Measurements from ENCODE around the gene PDIA4.
A peak's percentile ranks its signal among the peaks of the same experiment; 100 is the strongest.
"Not testable (repeated sequence)": the region's sequence is repeated elsewhere in the genome, so short reads cannot be mapped to it uniquely, and the experiment has no call there.

Gene PDIA4

DNA sequence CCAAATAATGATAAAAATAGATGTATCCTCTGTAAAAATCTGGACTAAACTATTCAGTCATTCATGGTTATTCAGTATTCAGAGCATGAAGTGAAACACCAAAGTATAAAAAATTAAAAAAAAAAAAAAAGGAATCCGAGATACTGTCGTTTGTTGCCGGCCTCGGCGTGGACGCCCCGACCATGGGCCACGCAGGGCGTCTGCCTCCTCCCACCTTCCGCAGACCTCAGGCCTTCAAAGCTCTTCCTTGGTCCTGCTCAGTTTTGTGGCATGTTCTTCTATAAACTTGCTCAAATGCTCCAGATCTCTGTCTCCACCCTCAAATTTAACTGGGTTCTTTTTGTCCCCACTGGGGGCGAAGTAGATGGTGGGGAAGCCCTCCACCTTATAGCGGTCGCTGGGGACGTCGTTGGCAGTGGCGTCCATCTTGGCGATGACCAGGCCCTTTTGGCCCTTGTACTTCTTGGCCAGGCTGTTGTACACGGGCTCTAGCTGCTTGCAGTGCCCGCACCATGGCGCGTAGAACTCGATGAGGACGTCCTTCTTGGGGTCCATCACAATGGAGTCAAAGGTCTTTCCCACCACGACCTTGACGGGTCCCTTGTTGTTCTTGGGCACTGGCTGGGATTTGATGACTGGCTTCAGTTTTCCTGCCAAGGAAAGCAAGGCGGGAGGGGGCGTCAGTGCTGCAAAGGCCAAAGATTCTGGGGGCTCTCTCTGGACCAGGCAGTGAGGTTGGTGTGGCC lies 24.6 kb downstream of the PDIA4 start:
- no peak for DNase-seq (ENCODE audit: low read depth in 2 of 2)

DNA sequence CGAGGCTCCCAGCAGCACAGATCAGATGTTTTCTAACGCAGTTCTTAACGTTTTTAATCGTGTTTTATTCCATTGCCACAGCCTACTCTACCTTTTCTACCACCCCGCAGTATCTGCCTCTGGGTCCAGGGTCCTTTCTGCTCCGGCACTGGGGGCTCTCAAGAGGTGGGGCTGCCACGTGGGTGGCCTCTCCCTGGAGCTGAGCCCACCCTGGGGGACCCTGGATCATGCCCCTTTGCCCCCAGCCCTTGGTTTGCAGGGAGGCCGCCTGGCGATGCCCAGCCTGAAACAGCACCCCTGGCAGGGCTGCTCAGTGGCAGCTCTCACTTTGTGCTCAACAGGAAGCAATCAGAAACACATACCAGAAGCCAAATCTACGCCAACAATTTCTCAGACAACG lies 25.3 kb downstream of the PDIA4 start:
- no peak for DNase-seq (ENCODE audit: low read depth in 2 of 2)

DNA sequence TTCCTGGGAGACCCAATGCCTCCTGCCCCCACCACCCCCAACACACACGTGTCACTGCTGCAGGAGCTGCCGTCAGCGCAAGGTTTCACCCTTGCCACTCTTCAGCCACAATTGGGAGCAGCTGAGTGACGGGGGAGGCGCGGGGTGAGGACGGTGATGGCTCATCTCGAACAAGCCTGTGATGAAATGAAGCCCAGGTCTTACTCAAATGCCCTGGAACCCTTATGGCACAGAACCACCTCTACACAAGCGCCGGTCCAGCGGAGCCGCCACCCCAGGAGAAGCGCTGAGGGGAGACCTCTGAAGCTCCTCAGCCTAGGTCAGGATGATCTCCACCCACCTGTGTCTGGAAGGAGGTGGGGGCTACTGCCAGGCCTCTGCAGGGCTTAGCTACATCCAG lies 25.7 kb downstream of the PDIA4 start:
- no peak for DNase-seq (ENCODE audit: low read depth in 2 of 2)

DNA sequence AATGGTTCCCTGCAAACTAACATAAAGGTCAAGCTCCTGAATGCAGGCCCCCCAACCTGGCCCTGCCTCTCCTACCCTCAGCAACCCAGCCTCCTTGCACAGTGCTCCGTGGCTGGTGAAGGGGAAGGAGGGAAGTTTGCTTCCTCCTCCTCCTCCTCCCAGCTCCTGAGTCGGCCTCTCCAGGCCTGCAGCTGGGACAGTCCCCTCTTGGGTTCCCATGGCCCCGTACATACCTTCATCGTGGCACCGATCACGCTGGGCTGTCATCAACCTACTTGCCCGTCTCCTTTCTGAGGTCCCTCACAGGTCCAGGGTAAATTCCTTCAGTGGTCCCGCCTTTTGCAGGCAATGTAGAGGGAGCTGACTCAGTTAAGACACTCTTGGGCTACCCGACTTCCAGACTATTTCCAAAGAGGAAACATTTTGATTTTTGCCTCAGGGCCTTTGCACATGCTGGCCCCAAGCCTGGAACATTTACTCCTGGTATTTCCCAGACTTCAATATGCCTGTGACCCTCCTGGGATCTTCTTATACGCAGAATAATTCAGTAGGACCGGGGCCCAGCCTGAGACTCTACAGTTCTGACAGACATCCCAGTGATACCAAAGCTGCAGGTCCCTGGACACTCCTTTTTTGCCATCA lies 26.8 kb downstream of the PDIA4 start:
- no peak for DNase-seq (ENCODE audit: low read depth in 2 of 2)

DNA sequence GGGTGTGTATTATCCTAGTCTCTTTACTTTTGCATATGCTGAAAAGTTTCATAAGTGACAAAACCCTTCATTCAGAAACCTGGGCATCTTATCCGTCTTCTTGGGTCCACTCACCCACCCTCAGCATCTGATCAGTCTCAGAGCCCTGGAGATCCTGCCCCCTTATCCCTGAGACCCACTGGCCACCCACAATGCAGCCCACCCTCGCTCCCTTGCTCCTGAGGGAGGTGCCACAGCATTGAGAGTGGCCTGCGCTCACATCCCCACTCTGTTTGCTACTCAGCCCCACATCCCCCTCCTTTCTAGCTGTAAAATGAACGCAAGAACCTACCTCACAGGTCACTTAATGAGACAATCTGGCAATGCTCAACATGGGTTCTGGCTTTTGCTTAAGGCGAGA lies 27.3 kb downstream of the PDIA4 start:
- DNase-seq (ENCODE audit: low read depth in 2 of 2): no peak

DNA sequence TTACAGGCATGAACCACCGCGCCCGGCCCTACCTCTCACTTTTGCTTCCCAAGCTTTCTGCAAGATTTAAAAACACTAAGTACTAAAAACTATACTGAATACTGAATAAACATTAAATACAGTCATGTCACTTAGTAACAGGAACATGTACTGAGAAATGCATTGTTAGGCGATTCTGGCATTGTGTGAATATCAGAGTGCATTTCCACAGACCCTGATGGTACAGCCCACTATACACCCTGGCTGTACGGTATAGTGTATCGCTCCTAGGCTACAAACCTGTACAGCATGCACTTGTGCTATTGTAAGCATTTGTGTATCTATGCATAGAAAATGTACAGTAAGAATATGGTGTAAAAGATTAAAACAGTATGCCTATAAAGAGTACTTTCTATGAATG lies 29.1 kb downstream of the PDIA4 start:
- no peak for DNase-seq (ENCODE audit: low read depth in 2 of 2)

DNA sequence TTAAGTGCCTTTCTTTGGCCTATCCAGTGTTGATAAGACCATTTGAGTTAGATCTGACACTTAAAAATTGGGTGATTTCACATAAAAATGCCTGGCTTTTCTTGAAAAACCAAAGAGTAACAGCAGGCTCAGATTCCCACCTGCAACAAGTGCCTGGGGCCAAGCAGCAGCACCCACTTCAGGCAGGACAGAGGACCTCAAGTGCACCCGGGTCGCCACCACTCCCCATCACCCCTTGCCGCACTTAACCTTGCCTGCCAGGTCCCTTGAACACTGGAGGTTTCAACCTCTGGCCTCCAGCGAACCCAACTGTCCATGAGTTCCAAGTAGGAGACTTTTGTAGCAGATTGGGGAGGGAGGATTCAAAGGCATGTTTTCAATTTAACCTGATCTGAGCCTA lies 30.8 kb downstream of the PDIA4 start:
- DNase-seq (ENCODE audit: low read depth in 2 of 2): no peak

DNA sequence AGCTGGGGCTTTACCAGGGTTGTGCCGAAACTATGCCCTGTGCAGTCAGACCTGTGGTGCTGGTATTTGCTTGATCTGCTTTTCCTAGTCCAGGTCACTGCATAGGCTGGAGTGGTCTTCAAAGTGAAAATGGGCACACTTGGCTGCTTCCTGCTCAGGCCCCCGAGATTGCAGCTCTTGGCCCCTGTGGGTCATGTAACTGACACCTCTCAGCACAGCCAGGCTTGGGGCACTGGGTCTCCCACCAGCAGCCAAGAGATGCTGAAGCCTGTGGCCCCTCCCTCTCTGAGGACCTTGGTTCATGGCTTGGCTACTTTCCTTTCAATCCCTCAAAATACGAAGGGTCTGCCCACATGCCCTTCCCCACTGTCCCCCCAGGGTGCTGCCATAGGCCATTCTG lies 33.7 kb downstream of the PDIA4 start:
- DNase-seq (ENCODE audit: low read depth in 2 of 2): no peak

DNA sequence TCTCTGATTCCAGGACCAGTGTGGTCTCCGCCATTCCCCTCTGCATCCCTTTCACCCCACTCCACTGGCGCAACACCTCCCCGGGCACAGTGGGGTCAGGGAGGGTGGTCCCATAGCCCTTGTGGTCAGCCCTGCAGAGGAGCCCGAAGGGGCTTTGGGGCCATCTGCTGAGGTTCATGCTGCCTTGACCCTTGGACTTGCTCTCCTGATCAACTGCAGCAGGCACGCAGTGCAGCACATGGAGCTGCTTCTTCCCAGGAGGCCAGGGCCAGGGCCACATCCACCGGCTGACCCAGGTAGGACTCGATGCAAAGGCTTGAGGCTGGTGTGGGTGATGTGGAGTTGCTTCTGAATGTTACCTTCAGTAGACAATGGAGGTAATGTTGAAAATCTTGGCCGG lies 35.1 kb downstream of the PDIA4 start:
- no peak for DNase-seq (ENCODE audit: low read depth in 2 of 2)

DNA sequence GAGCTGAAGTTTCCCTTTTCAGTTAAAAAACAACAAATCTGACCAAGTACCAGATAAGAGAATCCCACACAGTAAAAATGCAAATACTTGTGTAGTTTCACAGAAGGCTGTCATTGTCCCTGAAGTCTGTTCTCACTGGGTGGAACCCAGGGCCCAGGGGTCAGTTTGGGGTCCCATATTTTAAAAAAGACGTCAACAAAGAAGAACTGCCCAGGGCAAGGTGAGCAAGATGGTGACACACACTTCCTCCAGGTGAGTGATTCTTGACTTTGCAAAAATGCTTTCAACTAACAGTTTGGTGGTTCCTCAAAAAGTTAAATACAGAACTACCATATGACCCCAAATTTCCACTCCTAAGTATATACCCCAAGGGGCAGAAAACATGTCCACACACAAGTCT lies 36.8 kb downstream of the PDIA4 start:
- no peak for DNase-seq (ENCODE audit: low read depth in 2 of 2)

DNA sequence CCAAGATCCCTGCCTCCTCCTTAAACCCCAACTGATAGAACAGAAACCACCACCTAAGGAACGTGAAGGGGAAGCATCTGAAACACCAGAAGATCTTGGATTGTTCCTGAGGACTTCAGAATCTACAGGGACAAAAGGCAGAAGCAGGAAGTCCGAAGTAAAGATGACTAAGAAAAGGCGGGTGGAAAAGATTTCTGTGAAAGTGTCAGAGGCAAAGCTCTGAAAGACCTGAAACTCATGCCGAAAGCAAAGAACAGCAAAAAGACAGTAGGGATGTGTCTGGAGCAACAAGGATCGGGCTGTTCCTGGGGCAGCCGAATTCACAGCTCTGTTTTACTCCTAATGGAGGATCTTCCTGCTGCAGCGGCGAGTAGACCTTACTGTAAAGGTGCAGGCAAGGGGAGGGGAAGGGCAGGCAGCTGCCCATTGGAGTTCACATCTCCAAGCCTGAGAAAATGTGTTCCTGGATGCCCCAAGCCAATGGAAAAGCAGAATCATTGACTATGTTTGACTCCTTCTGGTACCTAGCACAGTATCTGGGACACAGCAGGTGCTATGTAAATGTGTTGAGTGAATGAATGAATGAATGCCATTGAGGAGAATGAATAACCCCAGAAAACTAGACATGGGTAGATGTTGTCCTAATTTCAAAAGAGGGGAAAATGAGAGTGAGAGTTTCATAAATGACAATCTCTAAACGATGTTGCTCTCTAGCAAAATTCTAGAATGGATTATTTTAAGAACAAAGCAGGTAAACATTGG lies 40.4 kb downstream of the PDIA4 start:
- no peak for DNase-seq (ENCODE audit: low read depth in 2 of 2)

DNA sequence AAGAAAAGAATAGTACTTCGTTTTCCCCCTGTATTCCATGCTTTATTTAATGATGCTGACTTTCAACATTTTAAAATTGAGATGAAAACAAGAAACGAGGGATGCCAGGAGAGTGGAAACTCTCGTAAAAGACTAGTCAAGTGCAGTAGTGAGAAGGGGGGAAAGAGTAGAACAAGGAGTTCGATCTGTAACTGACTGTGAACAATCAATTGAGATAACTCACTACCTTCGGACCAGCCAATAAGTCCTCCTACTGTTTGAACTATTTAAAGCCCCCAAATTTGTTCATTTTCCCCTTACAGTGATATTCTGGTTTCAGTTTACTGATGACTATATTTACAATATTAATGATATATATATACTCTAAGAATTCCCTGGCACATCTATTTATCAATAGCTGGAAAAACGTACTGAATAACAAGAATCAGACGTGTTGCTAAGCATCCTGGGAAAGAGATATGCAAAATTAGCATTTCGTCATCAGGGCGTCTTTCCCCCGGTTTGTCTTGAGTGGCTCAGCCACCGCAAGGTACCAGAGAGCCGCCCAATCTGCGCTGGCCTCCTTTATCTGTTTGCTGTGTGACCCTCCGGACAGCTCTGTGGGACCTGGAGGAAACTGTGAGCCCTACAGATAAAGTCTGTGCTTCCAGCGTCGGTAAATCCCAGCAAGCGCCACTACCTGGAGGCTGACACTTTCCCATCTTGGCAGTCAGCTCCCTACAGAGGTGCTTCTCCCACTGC lies 41.1 kb downstream of the PDIA4 start:
- peak; percentile 74 to 78 for DNase-seq (ENCODE audit: low read depth in 2 of 2)

DNA sequence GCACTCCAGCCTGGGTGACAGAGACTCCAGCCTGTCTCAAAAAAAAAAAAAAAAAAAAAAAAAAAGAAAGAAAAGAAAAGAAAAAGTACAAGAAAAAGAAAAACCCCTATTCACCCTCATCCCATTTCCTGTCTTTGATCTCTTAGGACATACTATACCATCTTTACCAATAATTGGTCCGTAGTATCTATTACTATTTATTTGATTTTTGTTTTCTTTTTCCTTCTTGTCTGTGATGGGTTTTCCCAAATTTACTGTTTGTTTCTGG lies 41.6 kb downstream of the PDIA4 start:
- no peak for DNase-seq (ENCODE audit: low read depth in 2 of 2)

DNA sequence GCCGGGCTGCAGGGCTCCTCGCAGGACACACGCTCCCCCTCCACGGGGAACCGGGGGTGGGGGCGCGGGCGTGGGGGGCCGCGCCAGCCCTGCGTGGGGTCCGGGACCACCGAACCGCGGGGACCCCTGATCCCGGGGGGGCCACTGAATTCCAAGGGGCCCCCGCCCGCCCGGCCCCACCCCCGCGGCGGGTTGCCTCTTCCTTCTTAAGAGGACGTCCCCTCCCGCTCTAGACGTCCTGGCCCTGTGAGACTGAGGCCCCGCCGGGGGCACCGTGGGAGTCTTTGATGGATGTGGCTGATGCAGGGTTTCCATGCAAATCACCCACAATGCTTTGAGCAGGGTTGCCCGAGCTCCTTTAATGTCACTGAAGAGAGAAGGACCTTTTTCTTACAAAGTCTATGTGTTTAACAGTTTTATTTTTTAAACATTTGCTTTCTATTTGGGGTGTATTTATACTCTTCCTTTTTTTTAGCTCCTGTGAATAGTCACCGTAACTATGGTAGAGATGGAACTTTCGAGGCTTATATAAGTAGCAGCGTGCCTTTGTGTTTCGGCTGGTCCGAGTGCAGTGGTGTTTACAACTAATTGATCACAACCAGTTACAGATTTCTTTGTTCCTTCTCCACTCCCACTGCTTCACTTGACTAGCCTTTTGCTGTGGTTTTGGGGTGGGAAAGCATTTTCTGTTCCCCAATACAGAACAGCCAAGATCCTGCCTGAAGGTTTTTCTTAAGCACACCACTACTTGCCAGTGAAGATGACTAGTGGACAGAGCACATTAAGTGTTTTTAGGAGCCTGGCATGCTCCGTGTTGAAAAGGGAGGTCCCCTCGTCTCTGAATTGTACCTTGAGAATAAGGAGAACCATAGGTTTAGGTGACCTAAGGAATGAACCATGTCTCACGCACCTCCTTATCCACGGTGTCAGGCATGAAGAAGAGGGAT lies 44.8 kb downstream of the PDIA4 start:
- peak; percentile 62 to 63 for DNase-seq (ENCODE audit: low read depth in 2 of 2)

DNA sequence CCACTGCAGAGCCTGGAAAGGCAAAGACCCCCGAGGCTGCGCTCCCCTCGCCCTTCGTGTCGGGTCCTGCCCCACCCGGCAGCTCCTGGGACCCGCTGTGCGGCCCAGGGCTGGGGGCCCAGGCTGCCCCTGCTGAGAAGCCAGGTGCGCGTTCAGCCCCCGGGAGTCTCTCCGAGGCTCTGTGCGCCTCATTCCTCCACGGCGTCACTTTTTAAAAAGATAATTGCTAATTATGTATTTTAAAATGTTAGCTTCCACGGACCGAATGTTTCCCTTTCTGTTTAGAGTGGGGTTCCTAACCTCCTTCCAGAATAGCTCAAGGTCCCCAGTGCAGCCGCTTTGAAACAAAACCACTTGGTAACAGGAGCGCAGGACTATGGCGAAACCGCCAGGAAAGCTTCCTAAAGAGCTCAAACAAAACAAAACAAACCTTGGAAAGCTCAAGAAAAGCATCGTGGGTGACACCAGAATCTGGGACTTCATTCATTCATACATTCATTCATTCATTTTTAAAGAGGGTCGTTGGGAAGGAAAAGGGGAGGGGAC lies 45.6 kb downstream of the PDIA4 start:
- no peak for DNase-seq (ENCODE audit: low read depth in 2 of 2)

DNA sequence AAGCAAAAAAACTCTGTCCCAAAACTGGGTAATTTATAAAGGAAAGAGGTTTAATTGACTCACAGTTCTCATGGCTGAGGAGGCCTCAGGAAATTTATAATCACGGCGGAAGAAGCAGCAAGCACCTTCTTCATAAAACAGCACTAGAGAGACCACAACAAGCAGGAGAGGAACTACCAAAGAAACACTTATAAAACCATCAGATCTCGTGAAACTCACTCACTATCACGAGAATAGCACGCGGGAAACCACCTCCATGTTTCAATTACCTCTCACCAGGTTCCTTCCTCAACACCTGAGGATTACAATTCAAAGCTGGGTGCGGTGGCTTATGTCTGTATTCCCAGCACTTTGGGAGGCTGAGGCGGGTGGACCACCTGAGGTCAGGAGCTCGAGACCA lies 48.5 kb downstream of the PDIA4 start:
- DNase-seq (ENCODE audit: low read depth in 2 of 2): no peak

DNA sequence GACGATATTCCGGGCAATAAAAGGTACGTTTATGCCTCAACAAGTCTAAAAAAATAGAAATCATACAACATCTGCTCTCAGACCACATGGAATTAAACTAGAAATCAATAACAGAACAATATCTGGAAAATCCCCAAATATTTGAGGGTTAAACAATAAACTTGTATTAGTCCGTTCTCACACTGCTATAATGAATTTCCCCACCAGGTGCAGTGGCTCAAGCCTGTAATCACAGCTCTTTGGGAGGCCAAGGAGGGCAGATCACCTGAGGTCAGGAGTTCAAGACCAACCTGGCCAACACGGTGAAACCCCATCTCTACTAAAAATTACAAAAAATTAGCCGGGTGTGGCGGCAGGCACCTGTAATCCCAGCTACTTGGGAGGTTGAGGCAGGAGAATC lies 49.2 kb downstream of the PDIA4 start:
- DNase-seq (ENCODE audit: low read depth in 2 of 2): not testable (repeated sequence)

DNA sequence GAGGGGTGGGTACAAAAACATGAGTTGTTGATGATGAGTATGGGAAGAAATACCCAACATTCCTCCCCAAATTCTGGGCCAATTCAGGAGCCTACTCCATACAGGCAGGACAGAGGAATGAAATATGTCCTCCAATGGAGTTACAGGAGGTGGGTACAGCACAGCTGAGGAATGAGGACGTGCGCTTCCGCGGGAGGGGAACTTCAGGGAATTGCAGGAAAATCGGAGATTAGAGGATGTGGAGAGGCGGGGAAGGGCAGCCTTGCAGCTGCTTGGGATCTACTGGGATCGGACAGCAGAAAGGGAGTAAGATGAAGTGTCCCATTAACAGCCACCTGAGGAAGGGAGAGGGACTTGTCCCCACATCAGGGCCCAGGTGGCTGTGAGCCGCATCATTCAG lies 50.2 kb downstream of the PDIA4 start:
- DNase-seq (ENCODE audit: low read depth in 2 of 2): no peak

DNA sequence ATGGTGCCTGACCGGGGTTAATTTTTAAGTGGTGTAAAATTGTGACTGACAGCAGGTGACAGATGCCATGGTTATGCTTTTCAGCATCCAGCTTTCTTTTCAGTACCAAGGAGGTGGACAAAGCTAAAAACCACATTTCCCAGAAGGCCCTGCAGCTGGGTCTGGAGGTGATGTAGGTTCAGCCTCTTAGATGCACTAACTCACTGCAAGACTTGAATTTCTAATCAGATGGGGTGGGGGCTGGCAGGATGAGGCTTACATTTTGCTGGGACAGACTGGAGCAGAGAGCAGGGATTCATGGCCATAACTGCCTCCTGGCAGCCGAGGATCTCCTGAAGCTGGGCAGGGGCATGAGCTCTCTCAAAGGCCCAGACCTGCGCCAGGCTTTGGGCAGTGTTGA lies 52.4 kb downstream of the PDIA4 start:
- no peak for DNase-seq (ENCODE audit: low read depth in 2 of 2)

DNA sequence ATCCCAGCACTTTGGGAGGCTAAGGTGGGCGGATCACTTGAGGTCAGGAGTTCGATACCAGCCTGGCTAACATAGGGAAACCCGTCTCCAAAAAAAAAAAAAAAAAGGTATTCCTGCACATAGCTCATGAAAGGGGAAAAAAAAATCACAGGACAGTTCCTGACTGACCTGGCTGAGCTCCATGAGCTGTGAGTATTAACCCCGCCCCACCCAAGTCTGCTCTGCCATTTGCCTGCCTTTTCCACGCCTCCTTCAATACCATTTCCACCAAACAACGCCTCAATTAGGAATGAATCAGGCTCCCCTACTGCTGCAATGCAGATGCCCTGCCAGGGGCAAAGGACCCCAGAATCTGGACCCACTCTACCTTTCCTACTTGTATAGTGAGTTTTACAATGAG lies 55.0 kb downstream of the PDIA4 start:
- no peak for DNase-seq (ENCODE audit: low read depth in 2 of 2)

DNA sequence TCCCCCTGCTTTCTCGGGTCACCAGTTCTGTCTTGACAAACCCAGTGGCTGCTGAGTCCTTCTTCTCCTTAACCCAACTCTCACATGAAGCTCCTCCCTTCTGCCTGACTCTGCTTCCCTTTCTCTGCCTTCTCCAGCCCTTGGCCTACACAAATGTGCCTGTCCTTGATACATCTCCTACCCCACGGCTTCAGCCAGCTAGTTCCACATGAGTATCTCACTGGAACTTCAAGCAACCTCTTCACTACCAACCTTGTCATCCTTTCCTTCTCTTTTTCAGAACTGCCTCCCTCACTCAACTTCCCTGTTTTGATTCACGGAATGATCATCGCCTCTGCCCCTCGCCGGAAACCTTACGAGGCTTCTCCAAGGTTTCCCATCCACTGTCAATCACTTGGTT lies 55.9 kb downstream of the PDIA4 start:
- no peak for DNase-seq (ENCODE audit: low read depth in 2 of 2)

All from fibroblast of skin of left quadriceps (primary cell).